ENCODE data around the gene ZW10. TPM values are rescaled to one million over a fixed set of nuclear protein-coding genes. Genes with fewer than 3 reads are reported as not detected.
"Not testable (repeated sequence)": the region's sequence is repeated elsewhere in the genome, so short reads cannot be mapped to it uniquely, and the experiment has no call there.

Gene ZW10
- total RNA-seq, 4 donors from 2014 or later: 8.8 to 10.9 (median 9.4) TPM

DNA sequence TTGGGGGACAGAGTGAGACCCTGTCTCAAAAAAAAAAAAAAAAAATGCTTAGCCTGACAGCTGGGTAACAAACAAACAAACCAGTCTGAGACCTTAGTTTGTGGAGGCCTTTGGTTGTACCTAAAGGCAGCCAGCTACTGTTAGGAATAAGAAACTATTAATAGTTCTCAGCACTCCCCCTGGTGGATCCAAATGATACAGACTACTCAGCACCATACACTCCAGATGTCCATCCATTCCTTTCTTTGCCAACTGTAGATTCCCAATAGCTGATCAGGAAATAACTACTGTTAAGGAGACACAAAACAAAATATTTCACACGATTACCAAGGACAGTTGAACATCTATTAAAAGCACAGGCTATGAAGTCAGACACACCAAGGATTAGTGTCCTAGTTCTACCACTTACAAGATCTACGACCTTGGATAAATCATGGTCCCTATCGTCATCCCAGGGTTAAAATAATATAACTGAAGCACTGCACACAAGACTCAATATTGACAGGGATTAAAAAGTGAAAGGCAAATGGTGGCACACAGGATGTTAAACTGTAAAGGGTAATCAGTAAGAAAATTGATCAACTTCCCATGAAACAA is 23.3 kb upstream of the ZW10 start:
- intact Hi-C loops (cut with DNase I): loop anchor here (5.0 kb wide), 1 partner anchor 489 kb away; no protein-coding TSS in a partner anchor

DNA sequence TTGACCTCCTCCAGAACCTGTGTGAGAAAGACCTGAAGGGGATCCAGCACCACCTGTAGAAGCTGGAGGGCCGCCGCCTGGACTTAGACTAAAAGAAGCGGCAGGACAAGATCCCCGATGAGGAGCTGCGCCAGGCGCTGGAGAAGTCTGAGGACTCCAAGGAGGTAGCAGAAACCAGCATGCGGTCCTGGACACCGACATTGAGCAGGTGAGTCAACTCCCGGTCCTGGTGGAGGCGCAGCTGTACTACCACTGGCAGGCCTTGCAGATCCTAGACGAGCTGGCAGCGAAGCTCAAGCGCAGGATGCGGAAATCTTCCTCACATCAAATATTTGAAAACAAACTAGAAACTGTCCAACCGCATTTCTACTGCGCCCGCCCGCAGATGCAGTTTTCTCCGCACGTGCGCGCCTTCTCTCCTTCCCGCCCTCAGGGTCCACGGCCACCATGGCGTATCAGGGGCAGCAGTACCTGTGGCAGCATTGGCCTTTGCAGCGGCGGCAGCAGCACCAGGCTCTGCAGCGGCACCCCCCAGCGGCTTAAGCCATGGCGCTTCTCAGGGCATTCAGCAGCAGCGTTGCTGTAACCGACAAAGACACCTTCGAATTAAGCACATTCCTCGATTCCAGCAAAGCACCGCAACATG is 16.3 kb upstream of the ZW10 start:
- no peak for DNase-seq (ENCODE audit: extremely low spot score)
- intact Hi-C loops (cut with DNase I): no loop called here
- Histone ChIP-seq H3K9me3 (no peaks in the 10 kb centered on the region), H3K4me3 (no peak overlapping the region), H3K4me1 (no peaks in the 10 kb centered on the region), H3K36me3 (no peaks in the 10 kb centered on the region), H3K27ac (replicated peaks in 1 of 4) (no peak overlapping the region), H3K27me3 (peaks cover 0 to 5% (median 0%) of the 10 kb centered on the region in 4 donors)
- 90% methylated on average over 35 of the region's 35 CpGs for WGBS
- TF ChIP-seq POLR2A (IDR thresholded peaks at IDR 0.05; ENCODE audit: low read depth) (no peak), EP300 (IDR thresholded peaks at IDR 0.05) (no peak), POLR2AphosphoS5 (IDR thresholded peaks at IDR 0.05) (no peak)
- TF ChIP-seq, protein P1, sequence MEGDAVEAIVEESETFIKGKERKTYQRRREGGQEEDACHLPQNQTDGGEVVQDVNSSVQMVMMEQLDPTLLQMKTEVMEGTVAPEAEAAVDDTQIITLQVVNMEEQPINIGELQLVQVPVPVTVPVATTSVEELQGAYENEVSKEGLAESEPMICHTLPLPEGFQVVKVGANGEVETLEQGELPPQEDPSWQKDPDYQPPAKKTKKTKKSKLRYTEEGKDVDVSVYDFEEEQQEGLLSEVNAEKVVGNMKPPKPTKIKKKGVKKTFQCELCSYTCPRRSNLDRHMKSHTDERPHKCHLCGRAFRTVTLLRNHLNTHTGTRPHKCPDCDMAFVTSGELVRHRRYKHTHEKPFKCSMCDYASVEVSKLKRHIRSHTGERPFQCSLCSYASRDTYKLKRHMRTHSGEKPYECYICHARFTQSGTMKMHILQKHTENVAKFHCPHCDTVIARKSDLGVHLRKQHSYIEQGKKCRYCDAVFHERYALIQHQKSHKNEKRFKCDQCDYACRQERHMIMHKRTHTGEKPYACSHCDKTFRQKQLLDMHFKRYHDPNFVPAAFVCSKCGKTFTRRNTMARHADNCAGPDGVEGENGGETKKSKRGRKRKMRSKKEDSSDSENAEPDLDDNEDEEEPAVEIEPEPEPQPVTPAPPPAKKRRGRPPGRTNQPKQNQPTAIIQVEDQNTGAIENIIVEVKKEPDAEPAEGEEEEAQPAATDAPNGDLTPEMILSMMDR (IDR thresholded peaks at IDR 0.05): no peak

More for the DNA sequence above, 23.3 kb upstream of the ZW10 start:
- no peaks in the 10 kb centered on the region for H3K4me1 ChIP-seq
- 78% methylated on average over 3 of the region's 3 CpGs for WGBS
- H3K4me3 ChIP-seq: no peak overlapping the region
- peaks cover 19 to 44% (median 38%) of the 10 kb centered on the region in 4 donors for H3K36me3 ChIP-seq
- H3K9me3 ChIP-seq: no peaks in the 10 kb centered on the region
- DNase-seq (ENCODE audit: extremely low spot score): no peak
- H3K27me3 ChIP-seq: no peaks in the 10 kb centered on the region
- no peak for TF ChIP-seq POLR2A (IDR thresholded peaks at IDR 0.05; ENCODE audit: low read depth)
- TF ChIP-seq, protein P1 (IDR thresholded peaks at IDR 0.05): peak; percentile 50 to 72 (median 56)
- H3K27ac ChIP-seq (replicated peaks in 1 of 4): no peak overlapping the region

GRCh38 chr11:113789016-113789415 is 15.5 kb upstream of the ZW10 start:
- H3K36me3 ChIP-seq; intact Hi-C loops (cut with DNase I); H3K4me3 ChIP-seq; H3K27ac ChIP-seq (replicated peaks in 1 of 4); H3K9me3 ChIP-seq; H3K4me1 ChIP-seq; DNase-seq (ENCODE audit: extremely low spot score); H3K27me3 ChIP-seq: not testable (repeated sequence)
- 88% methylated on average over 22 of the region's 22 CpGs for WGBS

GRCh38 chr11:113782134-113782533 is 8.6 kb upstream of the ZW10 start:
- Histone ChIP-seq H3K4me3 (no peak overlapping the region), H3K27ac (replicated peaks in 1 of 4) (no peak overlapping the region), H3K27me3 (no peaks in the 10 kb centered on the region), H3K9me3 (no peaks in the 10 kb centered on the region), H3K36me3 (no peaks in the 10 kb centered on the region), H3K4me1 (peaks cover 9 to 12% (median 12%) of the 10 kb centered on the region in 4 donors)
- TF ChIP-seq POLR2A (IDR thresholded peaks at IDR 0.05; ENCODE audit: low read depth) (no peak), EP300 (IDR thresholded peaks at IDR 0.05) (no peak), POLR2AphosphoS5 (IDR thresholded peaks at IDR 0.05) (no peak)
- TF ChIP-seq, protein P1 (IDR thresholded peaks at IDR 0.05): no peak
- intact Hi-C loops (cut with DNase I): no loop called here
- DNase-seq (ENCODE audit: extremely low spot score): no peak
- WGBS: 87% methylated on average over 1 of the region's 1 CpG

GRCh38 chr11:113781682-113782081 is 8.2 kb upstream of the ZW10 start:
- Histone ChIP-seq H3K4me3 (no peak overlapping the region), H3K4me1 (peaks cover 9 to 12% (median 12%) of the 10 kb centered on the region in 4 donors), H3K27me3 (no peaks in the 10 kb centered on the region), H3K27ac (replicated peaks in 1 of 4) (no peak overlapping the region), H3K36me3 (no peaks in the 10 kb centered on the region), H3K9me3 (no peaks in the 10 kb centered on the region)
- 91% methylated on average over 5 of the region's 5 CpGs for WGBS
- intact Hi-C loops (cut with DNase I): no loop called here
- DNase-seq (ENCODE audit: extremely low spot score): no peak
- TF ChIP-seq POLR2A (IDR thresholded peaks at IDR 0.05; ENCODE audit: low read depth) (no peak), POLR2AphosphoS5 (IDR thresholded peaks at IDR 0.05) (no peak), EP300 (IDR thresholded peaks at IDR 0.05) (no peak)
- TF ChIP-seq, protein P1 (IDR thresholded peaks at IDR 0.05): no peak

Measured in esophagus muscularis mucosa (tissue), 4 donors.